ENCODE results near the gene SLPI. TPM values are rescaled to one million over a fixed set of nuclear protein-coding genes. Genes with fewer than 3 reads are reported as not detected.

SLPI gene
- total RNA-seq, 1 donor, result 1.4 TPM

GRCh38 chr20:45269754-45270270 is 15.4 kb upstream of the SLPI start:
- H3K4me2 ChIP-seq (ENCODE audit: insufficient read depth, low read length), result no peak overlapping the region
- no peaks in the 10 kb centered on the region for H3K79me2 ChIP-seq (ENCODE audit: insufficient read depth, low read length)
- H3K9me3 ChIP-seq (ENCODE audit: low read depth, low read length), result no peaks in the 10 kb centered on the region
- H4K20me1 ChIP-seq (ENCODE audit: insufficient read depth, low read length), result no peaks in the 10 kb centered on the region
- no peaks in the 10 kb centered on the region for H3K4me1 ChIP-seq (ENCODE audit: insufficient read depth, low read length)
- H3K27me3 ChIP-seq (ENCODE audit: insufficient read depth, low read length), result peaks cover 29% of the 10 kb centered on the region
- no peak overlapping the region for H3K27ac ChIP-seq (ENCODE audit: low read depth, low read length)
- no peak for DNase-seq (ENCODE audit: insufficient read length, low spot score, missing footprints)
- H3K36me3 ChIP-seq (ENCODE audit: insufficient read depth, low read length), result no peaks in the 10 kb centered on the region
- H3K4me3 ChIP-seq (ENCODE audit: insufficient read depth, low read length), result no peak overlapping the region
- no peak overlapping the region for H2AFZ ChIP-seq (ENCODE audit: low read length)
- no peak for TF ChIP-seq CTCF (IDR thresholded peaks at IDR 0.05; ENCODE audit: extremely low read depth, low read depth, low read length)

- TF ChIP-seq CTCF (IDR thresholded peaks at IDR 0.05; ENCODE audit: extremely low read depth, low read depth, low read length), result no peak
- H3K4me2 ChIP-seq (ENCODE audit: insufficient read depth, low read length), result no peak overlapping the region
- peaks cover 34% of the 10 kb centered on the region for H3K27me3 ChIP-seq (ENCODE audit: insufficient read depth, low read length)
Measured at GRCh38 chr20:45269056-45269455, 14.7 kb upstream of the SLPI start.

GRCh38 chr20:45268531-45268930 is 14.2 kb upstream of the SLPI start:
- Histone ChIP-seq H2AFZ (ENCODE audit: low read length) (no peak overlapping the region), H3K36me3 (ENCODE audit: insufficient read depth, low read length) (no peaks in the 10 kb centered on the region), H3K4me3 (ENCODE audit: insufficient read depth, low read length) (no peak overlapping the region), H3K79me2 (ENCODE audit: insufficient read depth, low read length) (no peaks in the 10 kb centered on the region), H3K27me3 (ENCODE audit: insufficient read depth, low read length) (peaks cover 34% of the 10 kb centered on the region), H3K9me3 (ENCODE audit: low read depth, low read length) (no peaks in the 10 kb centered on the region), H3K4me1 (ENCODE audit: insufficient read depth, low read length) (no peaks in the 10 kb centered on the region), H3K4me2 (ENCODE audit: insufficient read depth, low read length) (no peak overlapping the region), H4K20me1 (ENCODE audit: insufficient read depth, low read length) (no peaks in the 10 kb centered on the region), H3K27ac (ENCODE audit: low read depth, low read length) (no peak overlapping the region)
- no peak for DNase-seq (ENCODE audit: insufficient read length, low spot score, missing footprints)
- no peak for TF ChIP-seq CTCF (IDR thresholded peaks at IDR 0.05; ENCODE audit: extremely low read depth, low read depth, low read length)

More at GRCh38 chr20:45269056-45269455, 14.7 kb upstream of the SLPI start:
- Histone ChIP-seq H3K36me3 (ENCODE audit: insufficient read depth, low read length) (no peaks in the 10 kb centered on the region), H3K27ac (ENCODE audit: low read depth, low read length) (no peak overlapping the region), H3K4me3 (ENCODE audit: insufficient read depth, low read length) (no peak overlapping the region), H4K20me1 (ENCODE audit: insufficient read depth, low read length) (no peaks in the 10 kb centered on the region), H3K79me2 (ENCODE audit: insufficient read depth, low read length) (no peaks in the 10 kb centered on the region), H3K9me3 (ENCODE audit: low read depth, low read length) (no peaks in the 10 kb centered on the region), H2AFZ (ENCODE audit: low read length) (no peak overlapping the region), H3K4me1 (ENCODE audit: insufficient read depth, low read length) (no peaks in the 10 kb centered on the region)
- no peak for DNase-seq (ENCODE audit: insufficient read length, low spot score, missing footprints)

GRCh38 chr20:45266977-45267376 is 12.6 kb upstream of the SLPI start:
- H3K36me3 ChIP-seq (ENCODE audit: insufficient read depth, low read length), result no peaks in the 10 kb centered on the region
- H3K4me3 ChIP-seq (ENCODE audit: insufficient read depth, low read length), result no peak overlapping the region
- peaks cover 25% of the 10 kb centered on the region for H3K27me3 ChIP-seq (ENCODE audit: insufficient read depth, low read length)
- no peak overlapping the region for H3K27ac ChIP-seq (ENCODE audit: low read depth, low read length)
- H2AFZ ChIP-seq (ENCODE audit: low read length), result no peak overlapping the region
- H3K9me3 ChIP-seq (ENCODE audit: low read depth, low read length), result no peaks in the 10 kb centered on the region
- no peak for TF ChIP-seq CTCF (IDR thresholded peaks at IDR 0.05; ENCODE audit: extremely low read depth, low read depth, low read length)
- no peaks in the 10 kb centered on the region for H4K20me1 ChIP-seq (ENCODE audit: insufficient read depth, low read length)
- no peak for DNase-seq (ENCODE audit: insufficient read length, low spot score, missing footprints)
- H3K4me1 ChIP-seq (ENCODE audit: insufficient read depth, low read length), result no peaks in the 10 kb centered on the region
- no peaks in the 10 kb centered on the region for H3K79me2 ChIP-seq (ENCODE audit: insufficient read depth, low read length)
- no peak overlapping the region for H3K4me2 ChIP-seq (ENCODE audit: insufficient read depth, low read length)
